Fibroblast of mammary gland (primary cell): Measurements from ENCODE around the gene MAGEB10.

ENCODE experiments used
- DNase-seq: peaks from one replicate; pipeline ENCODE4 v3.0.0-alpha.2; 2010; ENCODE audit warnings: low read depth
- H3K4me3 ChIP-seq: 2 replicates; pipeline ENCODE4 v1.5.1; 2011; ENCODE audit warnings: low read depth, mild to moderate bottlenecking, low read length, moderate library complexity; ENCODE audit not compliant: control insufficient read depth
- CTCF ChIP-seq: conservative IDR thresholded peaks from 2 replicates; pipeline ENCODE4 v1.5.1; 2011; ENCODE audit warnings: low read depth, low read length, inconsistent platforms; ENCODE audit not compliant: control insufficient read depth, insufficient read depth

Gene MAGEB10

GRCh38 chrX:27815209-27815608, 7.4 kb downstream of the MAGEB10 start:
- no peak overlapping the region for H3K4me3 ChIP-seq
- TF ChIP-seq CTCF = no peak
- peak; percentile 1 for DNase-seq

DNA sequence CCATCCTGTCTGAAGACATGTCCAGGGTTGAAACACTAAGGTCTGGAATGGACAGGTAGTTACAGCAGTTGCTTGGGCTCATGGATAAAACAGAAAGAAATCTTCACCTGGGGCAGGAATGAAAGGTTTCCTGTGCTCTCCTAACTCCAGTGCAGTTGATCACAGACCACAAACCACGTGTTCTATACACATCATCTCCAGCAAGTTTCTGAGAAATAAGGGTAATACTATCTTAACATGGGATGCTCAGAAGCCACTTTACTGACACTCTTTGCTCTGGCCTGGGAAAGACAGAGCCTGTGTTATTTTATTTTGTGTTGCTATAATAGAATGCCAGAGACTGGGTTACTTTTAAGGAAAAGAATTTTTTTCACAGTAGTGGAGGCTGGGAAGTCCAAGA, 16.0 kb downstream of the MAGEB10 start:
- no peak overlapping the region for H3K4me3 ChIP-seq
- no peak for DNase-seq
- TF ChIP-seq CTCF = no peak

DNA sequence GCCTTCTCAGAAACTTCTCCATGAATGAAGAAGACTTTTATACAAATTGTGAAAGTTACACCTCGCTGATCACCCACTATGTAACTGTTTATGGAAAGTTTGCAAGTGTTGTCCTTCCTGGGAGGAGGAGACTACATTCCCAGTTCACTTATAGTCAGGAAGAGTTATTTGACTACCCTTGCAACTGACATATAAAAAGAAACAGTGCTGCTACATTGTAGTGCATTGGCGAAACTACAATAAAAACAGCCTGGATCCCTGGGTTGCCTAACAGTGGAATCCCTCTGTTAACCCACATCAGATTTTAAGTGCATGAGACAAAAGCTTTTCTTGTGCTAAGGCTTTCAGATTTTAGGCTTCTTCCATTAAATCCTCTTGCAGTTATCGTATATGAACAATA, 30.4 kb downstream of the MAGEB10 start:
- no peak for DNase-seq
- no peak overlapping the region for H3K4me3 ChIP-seq
- TF ChIP-seq CTCF = no peak

DNA sequence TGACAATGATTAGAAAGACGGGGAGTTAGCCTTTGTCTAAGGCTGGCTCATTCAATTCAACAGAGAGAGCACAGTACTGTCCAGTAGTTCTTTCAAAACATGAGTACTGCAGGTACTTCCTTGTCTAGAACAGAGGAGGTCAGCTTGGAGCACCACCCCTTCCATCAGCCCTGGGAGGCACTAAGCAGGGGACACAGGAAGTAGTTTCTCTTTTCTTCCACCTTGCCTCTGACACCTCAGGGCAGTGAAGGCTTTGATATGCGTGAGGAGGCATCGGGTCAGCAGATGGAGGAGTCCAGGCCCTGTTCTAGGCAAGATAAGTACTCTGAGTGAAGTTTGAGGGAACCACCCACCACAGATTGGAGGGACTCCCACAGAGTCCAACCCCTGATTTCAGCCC, 33.1 kb downstream of the MAGEB10 start:
- no peak for DNase-seq
- no peak for TF ChIP-seq CTCF
- H3K4me3 ChIP-seq = no peak overlapping the region

- DNase-seq = no peak
- no peak overlapping the region for H3K4me3 ChIP-seq
- no peak for TF ChIP-seq CTCF
Measured at GRCh38 chrX:27842859-27843258, 35.1 kb downstream of the MAGEB10 start.

- no peak for TF ChIP-seq CTCF
- DNase-seq = no peak
- H3K4me3 ChIP-seq = no peak overlapping the region
Measured at GRCh38 chrX:27860337-27860736, 52.5 kb downstream of the MAGEB10 start.

- no peak for TF ChIP-seq CTCF
- no peak for DNase-seq
- no peak overlapping the region for H3K4me3 ChIP-seq
Measured at GRCh38 chrX:27863809-27864208, 56.0 kb downstream of the MAGEB10 start.
